HCT116 (cell line): ENCODE results near the gene HMCN1. TPM values are rescaled to one million over a fixed set of nuclear protein-coding genes. Genes with fewer than 3 reads are reported as not detected.

Source experiments
- ATAC-seq: fragments of 200-7000 bp; cut with Tn5 transposase; 2 replicates; pipeline ENCODE4 v1.9.1; 2020; ENCODE audit warnings: mild to moderate bottlenecking, moderate library complexity
- BruUV-seq: library from RNA; stranded (reverse); fragments of 400-500 nt; replicated peaks from 2 replicates; lab custom pipeline; 2021; lab: Mats Ljungman, UMichigan
- CTCF ChIA-PET: fragments of 300-600 bp; sonication (Branson Sonifier 250); formaldehyde crosslinking; loops from one replicate; lab custom pipeline; 2021; ENCODE audit warnings: antibody characterized with exemption; lab: Charles Lee
- POLR2A ChIA-PET: fragments of 300-600, 350-600 bp; sonication (Branson Sonifier 250); formaldehyde crosslinking; loops from one replicate; lab custom pipeline; 2021; ENCODE audit warnings: antibody characterized with exemption; lab: Charles Lee
- RAD21 ChIA-PET, 2 experiments: fragments of 300-600 bp; sonication (Branson Sonifier 250); formaldehyde crosslinking; loops; one replicate each; lab custom pipeline; 2023; ENCODE audit warnings: low total read pairs in 2 of 2; ENCODE audit not compliant: uncharacterized antibody in 2 of 2, unreplicated experiment in 2 of 2, low non-redundant PET in 1 of 2; lab: Charles Lee
- DNase-seq: peaks from one replicate; pipeline ENCODE4 v3.0.0-alpha.2; 2010; ENCODE audit warnings: low read depth, low spot score
- H2AFZ ChIP-seq: fragments of 200-600 bp; shearing (Covaris generic), sonication (generic); 2 replicates; pipeline ENCODE4 v1.6.1; 2017; ENCODE audit warnings: low read depth, mixed run types, mixed read lengths, antibody characterized with exemption, low read length; ENCODE audit not compliant: poor library complexity, severe bottlenecking
- H3K27ac ChIP-seq: 2 replicates; pipeline ENCODE4 v1.5.1; 2012; ENCODE audit warnings: low read depth, low read length
- H3K27me3 ChIP-seq: fragments of 200-600 bp; sonication (generic); 2 replicates; pipeline ENCODE4 v1.6.1; 2016; ENCODE audit warnings: mixed run types, low read length, mixed read lengths; ENCODE audit not compliant: insufficient read depth
- H3K36me3 ChIP-seq, 2 experiments: fragments of 200-500 bp in 1 of 2; fragments of 200-600 bp in 1 of 2; sonication (Bioruptor generic) in 1 of 2; sonication (generic) in 1 of 2; 2 replicates each; pipeline versions ENCODE4 v1.5.1 to v1.6.1; 2014 to 2016; ENCODE audit warnings: low read length in 2 of 2, inconsistent platforms in 1 of 2, mixed read lengths in 1 of 2, mixed run types in 1 of 2; ENCODE audit not compliant: insufficient read depth in 2 of 2, control insufficient read depth in 1 of 2
- H3K4me1 ChIP-seq, 2 experiments: fragments of 200-600 bp in 1 of 2; sonication (generic) in 1 of 2; 2 replicates each; pipeline versions ENCODE4 v1.5.1 to v1.6.1; 2012 to 2017; ENCODE audit warnings: low read length in 2 of 2, inconsistent platforms in 1 of 2, mild to moderate bottlenecking in 1 of 2, mixed read lengths in 1 of 2, mixed run types in 1 of 2, moderate library complexity in 1 of 2; ENCODE audit not compliant: insufficient read depth in 2 of 2, control insufficient read depth in 1 of 2
- H3K4me2 ChIP-seq: fragments of 200-600 bp; sonication (generic); 2 replicates; pipeline ENCODE4 v1.6.1; 2017; ENCODE audit warnings: mixed run types, low read length, mixed read lengths
- H3K4me3 ChIP-seq, 2 experiments: fragments of 200-600 bp in 1 of 2; sonication (generic) in 1 of 2; replicated peaks in 1 of 2; 2 replicates each; pipeline ENCODE4 v1.5.1; 2011 to 2016; ENCODE audit warnings: low read length in 2 of 2, control low read depth in 1 of 2, low read depth in 1 of 2, mild to moderate bottlenecking in 1 of 2, mixed read lengths in 1 of 2, mixed run types in 1 of 2
- H3K79me2 ChIP-seq: fragments of 200-600 bp; sonication (generic); 2 replicates; pipeline ENCODE4 v1.6.1; 2017; ENCODE audit warnings: mild to moderate bottlenecking, mixed run types, low read length, moderate library complexity, mixed read lengths; ENCODE audit not compliant: insufficient read depth
- H3K9ac ChIP-seq: fragments of 200-600 bp; sonication (generic); 2 replicates; pipeline ENCODE4 v1.6.1; 2016; ENCODE audit warnings: low read length, mixed read lengths
- H3K9me2 ChIP-seq: fragments of 200-600 bp; sonication (generic), shearing (Covaris generic); 2 replicates; pipeline ENCODE4 v1.6.1; 2017; ENCODE audit warnings: mixed run types, mild to moderate bottlenecking, moderate library complexity; ENCODE audit not compliant: insufficient read depth
- H3K9me3 ChIP-seq, 2 experiments: fragments of 200-500 bp in 1 of 2; fragments of 200-600 bp in 1 of 2; sonication (Bioruptor generic) in 1 of 2; sonication (generic) in 1 of 2; 2 replicates each; pipeline ENCODE4 v1.6.1; 2014 to 2017; ENCODE audit warnings: low read length in 2 of 2, mixed read lengths in 2 of 2, inconsistent platforms in 1 of 2, low read depth in 1 of 2, mild to moderate bottlenecking in 1 of 2, mixed run types in 1 of 2, moderate library complexity in 1 of 2; ENCODE audit not compliant: control insufficient read depth in 1 of 2, insufficient read depth in 1 of 2
- H4K20me1 ChIP-seq: fragments of 200-600 bp; sonication (generic), shearing (Covaris generic); 2 replicates; pipeline ENCODE4 v1.6.1; 2017; ENCODE audit warnings: mixed run types, mild to moderate bottlenecking, moderate library complexity; ENCODE audit not compliant: insufficient read depth
- ATF3 ChIP-seq: IDR thresholded peaks from 2 replicates; pipeline ENCODE4 v1.6.1; 2012
- CBX3 ChIP-seq: IDR thresholded peaks from 2 replicates; pipeline ENCODE4 v1.6.1; 2012; ENCODE audit warnings: low read depth
- CEBPB ChIP-seq: IDR thresholded peaks from 2 replicates; pipeline ENCODE4 v1.6.1; 2012; ENCODE audit warnings: low read depth
- EGR1 ChIP-seq: IDR thresholded peaks from 2 replicates; pipeline ENCODE4 v1.6.1; 2012; ENCODE audit warnings: low read depth
- ELF1 ChIP-seq: IDR thresholded peaks from 2 replicates; pipeline ENCODE4 v1.6.1; 2012; ENCODE audit warnings: low read depth, borderline replicate concordance
- FOSL1 ChIP-seq: IDR thresholded peaks from 2 replicates; pipeline ENCODE4 v1.6.1; 2012; ENCODE audit warnings: low read depth
- POLR2A ChIP-seq: IDR thresholded peaks from 2 replicates; pipeline ENCODE4 v1.7.0; 2011; ENCODE audit warnings: borderline replicate concordance; ENCODE audit not compliant: insufficient read depth, insufficient read length; ENCODE audit errors: extremely low read depth
- POLR2AphosphoS5 ChIP-seq: IDR thresholded peaks from 2 replicates; pipeline ENCODE4 v1.6.1; 2011; ENCODE audit warnings: mild to moderate bottlenecking, low read depth, low read length, moderate library complexity
- RAD21 ChIP-seq: IDR thresholded peaks from 2 replicates; pipeline ENCODE4 v1.6.1; 2012; ENCODE audit warnings: low read depth, mild to moderate bottlenecking
- REST ChIP-seq: IDR thresholded peaks from 2 replicates; pipeline ENCODE4 v1.6.1; 2012; ENCODE audit warnings: low read depth
- SIN3A ChIP-seq: IDR thresholded peaks from 2 replicates; pipeline ENCODE4 v1.6.1; 2012; ENCODE audit warnings: low read depth
- SP1 ChIP-seq: IDR thresholded peaks from 2 replicates; pipeline ENCODE4 v1.6.1; 2012; ENCODE audit warnings: low read depth
- SRF ChIP-seq: IDR thresholded peaks from 2 replicates; pipeline ENCODE4 v1.6.1; 2012; ENCODE audit warnings: low read depth
- TCF7L2 ChIP-seq: IDR thresholded peaks from 2 replicates; pipeline ENCODE4 v1.7.0; 2011; ENCODE audit warnings: borderline replicate concordance, inconsistent platforms; ENCODE audit not compliant: insufficient read depth, insufficient read length; ENCODE audit errors: extremely low read depth
- YY1 ChIP-seq: IDR thresholded peaks from 2 replicates; pipeline ENCODE4 v1.6.1; 2011; ENCODE audit warnings: low read length, low read depth, moderate library complexity, mild to moderate bottlenecking; ENCODE audit not compliant: insufficient replicate concordance; ENCODE audit errors: extremely low read depth
- ZFX ChIP-seq: fragments of 450-650 bp; IDR thresholded peaks from 2 replicates; pipeline ENCODE4 v1.6.1; 2017
- ZNF274 ChIP-seq: fragments of 200-500 bp; sonication (Bioruptor generic); IDR thresholded peaks from 2 replicates; pipeline ENCODE4 v1.6.1; 2014; ENCODE audit warnings: mild to moderate bottlenecking, low read depth, low read length, inconsistent platforms
- intact Hi-C: fragments of 100-400 bp; cut with micrococcal nuclease; formaldehyde crosslinking; loops from 2 replicates; pipeline ENCODE4 v1.10.0; 2022
- total RNA-seq: library from RNA; stranded (reverse); gene quantifications from one replicate; pipeline ENCODE4 v1.2.1, GENCODE V29; 2021; ENCODE audit not compliant: unreplicated experiment
- TF ChIP-seq, protein P1 (sequence below): IDR thresholded peaks from 2 replicates; pipeline ENCODE4 v1.6.1; 2011; ENCODE audit warnings: mild to moderate bottlenecking, low read length, moderate library complexity; ENCODE audit not compliant: insufficient replicate concordance; ENCODE audit errors: extremely low read depth

HMCN1 gene
- total RNA-seq, 1 experiment from 2014 or later, result 0.59 TPM

- CTCF ChIA-PET, result interaction anchor here (0.8 to 2.0 kb wide), 2 partner anchors 400 to 492 kb away, joined by 3 to 23 read pairs; no protein-coding TSS in a partner anchor
- POLR2A ChIA-PET, result no interaction called here
These were observed 479.0 kb downstream of the HMCN1 start for GRCh38 chr1:186213225-186213607.

More at GRCh38 chr1:186213225-186213607, 479.0 kb downstream of the HMCN1 start:
- H3K4me3 ChIP-seq, result no peak overlapping the region
- no peak for ATAC-seq
- H3K9ac ChIP-seq, result no peak overlapping the region
- no peak for DNase-seq
- BruUV-seq, result no TSS peak
- no peaks in the 10 kb centered on the region for H3K79me2 ChIP-seq
- intact Hi-C loops, result loop anchor here (10.0 kb wide), 1 partner anchor 1408 kb away; no protein-coding TSS in a partner anchor
- no peaks in the 10 kb centered on the region for H3K9me3 ChIP-seq
- no peaks in the 10 kb centered on the region for H3K27me3 ChIP-seq
- H2AFZ ChIP-seq, result no peak overlapping the region
- RAD21 ChIA-PET, result interaction anchor here in 1 of 2 experiments (1.7 kb wide), 1 partner anchor 493 kb away, joined by 6 read pairs; no protein-coding TSS in a partner anchor
- H3K9me2 ChIP-seq, result no peaks in the 10 kb centered on the region
- H3K4me1 ChIP-seq, result no peaks in the 10 kb centered on the region
- H3K4me2 ChIP-seq, result no peak overlapping the region
- H3K36me3 ChIP-seq, result no peaks in the 10 kb centered on the region
- no peak overlapping the region for H3K27ac ChIP-seq
- TF ChIP-seq ZNF274, result no peak
- TF ChIP-seq SP1, result no peak
- no peak for TF ChIP-seq CEBPB
- TF ChIP-seq TCF7L2, result no peak
- TF ChIP-seq POLR2AphosphoS5, result no peak
- no peak for TF ChIP-seq FOSL1
- no peak for TF ChIP-seq ATF3
- no peak for TF ChIP-seq ZFX
- TF ChIP-seq YY1, result no peak
- TF ChIP-seq, protein P1, sequence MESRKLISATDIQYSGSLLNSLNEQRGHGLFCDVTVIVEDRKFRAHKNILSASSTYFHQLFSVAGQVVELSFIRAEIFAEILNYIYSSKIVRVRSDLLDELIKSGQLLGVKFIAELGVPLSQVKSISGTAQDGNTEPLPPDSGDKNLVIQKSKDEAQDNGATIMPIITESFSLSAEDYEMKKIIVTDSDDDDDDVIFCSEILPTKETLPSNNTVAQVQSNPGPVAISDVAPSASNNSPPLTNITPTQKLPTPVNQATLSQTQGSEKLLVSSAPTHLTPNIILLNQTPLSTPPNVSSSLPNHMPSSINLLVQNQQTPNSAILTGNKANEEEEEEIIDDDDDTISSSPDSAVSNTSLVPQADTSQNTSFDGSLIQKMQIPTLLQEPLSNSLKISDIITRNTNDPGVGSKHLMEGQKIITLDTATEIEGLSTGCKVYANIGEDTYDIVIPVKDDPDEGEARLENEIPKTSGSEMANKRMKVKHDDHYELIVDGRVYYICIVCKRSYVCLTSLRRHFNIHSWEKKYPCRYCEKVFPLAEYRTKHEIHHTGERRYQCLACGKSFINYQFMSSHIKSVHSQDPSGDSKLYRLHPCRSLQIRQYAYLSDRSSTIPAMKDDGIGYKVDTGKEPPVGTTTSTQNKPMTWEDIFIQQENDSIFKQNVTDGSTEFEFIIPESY, result no peak
- no peak for TF ChIP-seq CBX3
- TF ChIP-seq SRF, result no peak
- no peak for TF ChIP-seq EGR1
- no peak for TF ChIP-seq ELF1
- TF ChIP-seq SIN3A, result no peak
- no peak for TF ChIP-seq RAD21
- TF ChIP-seq REST, result no peak
- TF ChIP-seq POLR2A, result no peak
- H4K20me1 ChIP-seq, result no peaks in the 10 kb centered on the region
